HG02798 (cell line): ENCODE measurements around the gene MEOX1.

ENCODE experiments used
- ATAC-seq: cut with Tn5 transposase; IDR thresholded peaks from one replicate; pipeline ENCODE4 v1.9.1; 2021; ENCODE audit warnings: mild to moderate bottlenecking; ENCODE audit not compliant: unreplicated experiment, poor library complexity

MEOX1 gene

DNA sequence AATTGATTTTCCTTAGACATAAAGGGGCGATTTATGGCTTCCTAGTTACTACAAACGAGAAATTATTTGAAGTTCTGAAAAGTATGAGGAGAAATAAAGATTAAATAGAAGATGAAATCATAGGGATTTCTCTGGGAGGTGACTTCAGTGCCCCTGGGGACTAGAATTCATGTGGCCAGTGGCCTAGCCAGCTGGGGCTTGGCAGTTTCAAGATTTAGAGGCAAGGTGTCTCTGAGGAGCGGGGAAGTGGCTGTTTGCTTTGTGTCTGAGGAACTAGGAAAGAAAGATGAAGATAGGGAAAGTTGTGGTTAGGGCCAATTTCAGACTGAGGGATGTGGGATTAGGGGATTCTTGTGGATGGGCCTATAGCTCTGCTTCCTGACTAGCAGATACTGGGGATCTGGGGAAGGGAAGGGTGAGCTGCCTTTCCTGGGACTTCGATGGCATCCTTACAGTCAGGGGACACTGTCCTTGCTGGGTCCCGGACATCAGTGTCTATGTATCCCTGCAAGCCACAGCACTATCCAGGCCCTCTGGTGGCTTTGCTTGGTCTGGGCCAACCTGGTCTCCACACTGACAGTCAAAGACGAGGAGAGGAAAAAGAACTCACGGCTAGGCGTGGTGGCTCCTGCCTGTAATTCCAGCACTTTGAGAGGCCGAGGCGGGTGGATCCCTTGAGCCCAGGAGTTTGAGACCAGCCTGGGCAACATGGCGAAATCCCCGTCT is 22.4 kb upstream of the MEOX1 start:
- no peak for ATAC-seq

DNA sequence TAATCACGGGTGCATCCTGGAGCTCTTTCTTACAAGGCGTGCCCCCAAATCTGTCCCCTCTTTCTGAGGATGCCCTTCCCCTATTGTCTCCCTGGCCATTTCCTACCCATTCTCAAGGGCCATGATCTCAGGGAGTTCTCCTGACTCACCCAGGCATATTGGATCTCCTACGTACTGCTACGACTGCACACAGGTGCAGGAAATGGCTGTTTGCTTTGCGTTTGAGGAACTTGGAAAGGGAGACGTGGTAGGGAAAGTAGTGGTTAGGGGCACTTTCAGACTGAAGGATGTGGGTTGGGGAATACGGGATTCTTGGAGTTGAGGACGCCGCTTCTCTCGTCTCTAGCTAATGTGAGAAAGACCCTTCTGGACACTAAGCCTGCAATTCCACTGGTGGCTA is 18.7 kb upstream of the MEOX1 start:
- ATAC-seq = no peak

DNA sequence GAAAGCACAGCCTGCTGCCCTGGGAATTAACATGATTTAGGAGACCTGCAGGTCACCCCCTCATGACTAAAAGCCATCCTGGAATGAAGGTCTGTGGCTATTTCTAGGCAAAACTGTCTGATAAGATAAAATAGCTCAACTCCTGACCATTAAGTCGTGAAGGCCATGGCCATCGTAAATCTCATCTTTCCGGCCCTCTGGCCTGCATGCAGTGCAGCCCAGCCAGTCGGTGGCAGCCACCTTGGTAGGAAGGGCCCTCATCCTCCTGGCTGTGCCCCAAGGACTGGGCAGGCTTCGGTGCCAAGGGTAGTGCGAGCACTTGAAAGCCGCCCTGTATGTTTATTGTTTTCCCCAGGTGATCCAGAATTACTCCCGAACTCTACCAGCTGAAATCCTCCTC is 18.2 kb upstream of the MEOX1 start:
- ATAC-seq = no peak

- no peak for ATAC-seq
Measured at GRCh38 chr17:43679401-43679800, 17.7 kb upstream of the MEOX1 start.

DNA sequence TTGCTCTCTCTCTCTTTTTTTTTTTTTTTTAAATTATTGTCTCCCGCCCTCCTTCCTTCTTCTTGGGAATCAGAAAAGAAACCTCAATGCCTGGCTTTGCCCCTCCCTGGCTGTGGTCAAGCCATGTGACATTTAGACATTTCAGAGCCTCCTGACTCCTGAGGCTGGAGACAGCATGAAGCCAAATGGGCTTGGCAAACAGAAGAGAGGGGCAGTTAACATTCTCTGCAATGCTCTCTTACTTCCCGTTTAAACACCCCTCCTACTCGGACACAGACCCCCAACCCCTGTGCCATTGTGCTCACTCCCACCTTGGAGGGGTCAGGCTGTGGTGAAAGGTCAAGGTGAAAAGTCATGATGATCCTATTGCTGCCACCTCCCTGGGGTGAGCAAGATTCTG is 14.7 kb upstream of the MEOX1 start:
- ATAC-seq = no peak

DNA sequence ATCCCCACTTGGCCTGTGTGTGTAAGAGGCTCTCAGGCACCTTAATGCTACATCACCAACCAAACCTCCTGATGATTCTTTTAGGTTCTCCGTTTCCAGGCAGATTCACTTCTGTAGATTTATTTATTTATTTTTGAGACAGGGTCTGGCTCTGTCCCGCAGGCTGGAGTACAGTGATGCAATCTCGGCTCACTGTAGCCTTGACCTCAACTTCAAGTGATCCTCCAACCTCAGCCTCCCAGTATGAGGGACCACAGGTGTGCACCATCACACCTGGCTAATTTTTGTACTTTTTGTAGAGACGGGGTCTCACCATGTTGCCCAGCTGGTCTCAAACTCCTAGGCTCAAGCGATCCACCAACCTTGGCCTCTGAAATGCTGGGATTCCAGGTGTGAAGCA is 12.7 kb upstream of the MEOX1 start:
- no peak for ATAC-seq

GRCh38 chr17:43673516-43674323 is 12.0 kb upstream of the MEOX1 start:
- ATAC-seq = no peak

GRCh38 chr17:43671755-43672519 is 10.2 kb upstream of the MEOX1 start:
- no peak for ATAC-seq

DNA sequence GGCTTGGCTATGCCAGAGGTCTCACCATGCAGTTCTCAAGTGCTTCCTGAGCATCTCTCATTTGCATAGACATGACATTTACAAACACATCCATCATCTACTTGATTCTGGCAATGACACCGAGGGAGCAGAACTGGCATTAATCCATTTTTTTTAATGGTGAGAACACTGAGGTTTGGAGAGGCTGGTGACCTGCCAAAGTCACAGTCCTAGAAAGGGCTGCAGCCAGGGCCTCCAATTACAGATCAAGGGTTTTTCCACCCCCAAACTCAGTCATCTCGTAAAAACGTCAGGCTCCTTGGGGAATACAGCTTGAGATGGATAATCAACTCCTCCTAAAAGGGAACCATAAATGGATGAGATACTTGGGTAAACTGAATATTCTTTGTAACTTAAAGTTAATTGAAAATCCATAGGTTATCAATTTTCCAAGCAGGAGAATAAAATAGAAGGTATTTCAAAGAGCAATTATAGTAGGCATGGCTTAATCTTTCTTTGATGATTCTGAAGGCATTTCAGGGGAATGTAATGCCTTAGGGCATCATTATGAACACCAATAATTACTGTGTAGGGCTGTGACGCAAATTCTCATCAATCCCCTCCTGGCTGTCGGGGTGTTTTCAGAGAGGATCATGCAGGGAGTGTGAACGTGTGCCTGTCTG is 9.4 kb upstream of the MEOX1 start:
- no peak for ATAC-seq

- ATAC-seq = no peak
Measured at GRCh38 chr17:43670645-43671030, 8.9 kb upstream of the MEOX1 start.

- ATAC-seq = no peak
Measured at GRCh38 chr17:43669971-43670644, 8.4 kb upstream of the MEOX1 start.

- no peak for ATAC-seq
Measured at GRCh38 chr17:43667947-43668348, 6.2 kb upstream of the MEOX1 start.

GRCh38 chr17:43667506-43667905 is 5.8 kb upstream of the MEOX1 start:
- ATAC-seq = no peak

- ATAC-seq = no peak
Measured at GRCh38 chr17:43665937-43666236, 4.2 kb upstream of the MEOX1 start.

DNA sequence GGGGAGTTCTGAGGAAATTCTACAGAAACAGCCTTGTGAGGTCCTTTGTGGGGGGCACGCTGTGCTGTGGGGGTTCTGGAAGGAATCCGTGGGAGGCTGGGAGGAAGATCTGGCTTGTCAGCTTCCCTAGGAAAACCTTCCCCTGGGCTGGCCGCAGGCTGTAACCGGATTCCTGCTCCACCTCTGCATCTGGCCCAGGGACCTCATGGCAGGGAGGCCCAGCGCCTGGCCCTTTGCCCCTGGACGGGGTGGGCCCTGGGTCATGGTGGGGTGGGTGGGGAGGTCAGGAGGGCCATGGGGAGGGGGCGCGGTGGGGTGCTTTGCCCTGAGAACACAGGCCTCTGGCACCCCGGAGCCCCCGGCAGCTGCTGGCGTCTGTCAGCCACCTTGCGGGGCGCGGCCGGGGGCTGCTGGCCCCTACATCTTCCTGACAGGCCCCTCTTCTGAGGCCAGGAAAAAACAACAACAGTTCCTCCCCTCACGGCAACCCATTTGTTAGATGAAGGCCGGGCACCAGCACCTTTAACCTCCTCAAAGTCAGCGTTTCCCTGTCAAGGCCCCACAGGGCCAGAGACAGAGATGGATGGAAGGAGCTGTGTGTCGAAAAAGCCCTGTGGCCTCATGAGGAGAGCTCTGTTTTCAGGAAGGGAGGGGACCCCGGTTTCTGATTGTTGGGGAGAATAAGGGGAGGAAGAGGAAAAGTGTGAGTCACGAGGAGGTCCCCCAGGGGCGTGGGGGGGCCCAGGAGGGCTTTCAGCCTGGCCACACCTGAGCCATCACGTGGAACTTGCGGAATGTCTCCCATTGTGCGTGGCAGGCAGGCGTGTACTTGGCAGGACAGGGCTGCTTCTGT is 3.6 kb upstream of the MEOX1 start:
- no peak for ATAC-seq

- ATAC-seq = no peak
Measured at GRCh38 chr17:43664096-43664495, 2.4 kb upstream of the MEOX1 start.

DNA sequence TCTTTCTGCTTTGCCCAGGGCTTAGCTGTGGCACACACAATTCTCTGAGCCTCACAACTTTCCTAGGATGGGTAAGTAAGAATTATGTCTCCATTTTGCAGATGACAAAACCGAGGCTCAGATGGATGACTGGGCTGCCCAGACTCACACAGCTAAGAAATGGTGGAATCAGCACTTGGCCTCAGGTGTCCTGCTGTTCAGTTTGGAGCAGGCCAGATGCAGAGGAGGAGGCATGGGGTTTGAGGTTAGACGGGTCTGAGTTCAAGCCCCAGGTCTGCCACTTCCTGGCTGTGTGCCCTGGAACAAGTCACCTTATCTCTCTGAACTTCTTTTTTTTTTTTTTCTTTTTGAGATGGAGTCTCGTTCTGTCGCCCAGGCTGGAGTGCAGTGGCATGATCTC is 1.7 kb upstream of the MEOX1 start:
- no peak for ATAC-seq

GRCh38 chr17:43662413-43663141 is 855 bp upstream of the MEOX1 start:
- ATAC-seq = no peak
